Measurements from ENCODE around the gene CSNK1E.

CSNK1E gene

DNA sequence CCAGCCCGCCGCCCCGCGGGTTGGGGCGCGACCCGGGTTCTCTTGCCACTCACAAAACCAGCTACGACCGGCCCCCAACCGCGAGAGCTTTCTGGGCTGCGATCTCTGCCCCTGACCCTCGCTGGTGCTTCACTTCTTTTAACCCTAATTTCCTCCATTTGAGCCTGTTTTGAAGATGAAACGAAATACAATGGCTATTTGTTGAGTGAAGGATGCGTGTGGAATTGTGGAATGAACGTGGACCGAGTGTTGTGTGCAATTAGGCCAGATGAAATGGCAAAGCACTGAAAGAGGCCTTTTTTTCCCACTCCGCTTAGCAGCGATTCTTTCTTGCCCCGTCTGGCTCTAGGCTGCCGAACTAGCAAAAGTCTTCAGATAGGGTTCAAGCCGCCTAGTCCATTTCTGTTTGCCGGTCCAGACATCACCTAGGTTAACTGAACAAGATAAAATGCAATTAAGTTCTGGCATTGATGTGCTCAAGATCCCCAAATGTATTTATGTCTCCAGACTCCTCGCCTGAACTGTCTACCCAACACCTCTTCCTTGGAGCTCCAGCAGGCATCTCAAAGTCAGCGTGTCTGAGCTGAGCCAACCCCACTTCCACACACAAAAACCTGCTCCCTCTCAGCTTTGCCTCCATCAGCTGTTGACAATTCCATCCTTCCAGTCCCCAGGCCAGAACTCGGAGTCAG lies 44.0 kb downstream of the CSNK1E start:
- DNase-seq (ENCODE audit: low read depth in 2 of 2): no peak

DNA sequence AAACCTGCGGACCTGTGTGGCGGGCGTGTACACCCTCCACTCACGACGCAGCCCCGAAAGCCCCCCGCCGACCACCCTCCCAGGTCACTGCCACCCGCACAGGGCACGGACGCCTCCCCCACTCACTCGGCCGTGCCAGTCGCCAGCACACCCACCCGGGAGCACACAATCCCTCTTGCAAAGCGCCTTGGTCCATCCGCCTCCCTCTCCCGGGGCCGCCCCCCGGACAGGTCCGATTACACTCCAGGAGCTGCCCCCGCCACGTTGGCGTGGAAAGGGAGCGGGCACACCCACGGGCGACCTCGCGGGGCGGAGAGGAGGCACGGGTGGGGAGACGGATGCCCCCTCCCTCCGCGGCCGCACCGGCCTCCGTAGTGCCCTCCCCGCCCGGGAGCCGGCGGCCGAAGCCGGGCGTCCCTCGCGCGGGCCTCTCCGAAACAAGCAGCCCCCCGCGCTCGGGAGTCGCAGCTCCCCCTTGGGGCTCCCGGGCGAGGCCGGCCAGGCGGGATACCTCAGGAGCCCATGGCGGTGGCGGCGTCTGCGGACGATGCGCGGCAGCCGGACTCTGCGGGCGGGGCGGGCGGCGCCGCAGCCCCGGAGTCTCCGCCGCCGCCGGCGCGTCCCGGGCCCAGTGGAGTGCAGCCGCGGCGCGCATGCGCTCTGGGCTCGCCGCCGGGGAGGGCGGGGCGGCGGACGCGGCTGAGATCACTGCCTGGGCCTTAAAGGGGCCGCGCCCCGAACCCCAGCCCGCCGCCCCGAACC lies 44.7 kb downstream of the CSNK1E start, which contains the start of gene TMEM184B:
Gene TMEM184B, minus strand, starts transcription at position 638 of the 762 bp plus-strand sequence. CDS start 25,049 bp downstream, outside the sequence.
- DNase-seq (ENCODE audit: low read depth in 2 of 2): peak; percentile 65 to 78

DNA sequence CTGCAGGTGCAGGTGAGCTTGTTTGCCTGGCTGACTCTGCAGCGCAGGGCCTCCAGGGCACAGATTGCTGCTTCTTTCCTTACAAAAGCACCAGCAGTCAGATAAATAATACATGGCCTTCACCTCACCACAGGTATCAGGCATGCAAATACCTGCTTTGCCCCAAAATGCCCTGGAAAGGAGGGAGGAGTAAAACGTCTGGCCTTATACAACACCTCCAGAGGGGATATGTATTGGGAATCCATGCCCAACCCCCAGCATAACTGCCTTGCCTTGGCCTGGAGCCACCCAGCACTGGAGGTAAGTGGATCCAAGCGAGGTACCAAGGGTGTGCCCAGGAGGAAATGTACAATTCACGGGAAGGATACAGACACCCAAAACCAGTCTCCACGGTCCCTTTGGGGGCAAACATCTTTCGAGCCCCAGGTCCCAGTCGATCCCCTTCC lies 45.3 kb downstream of the CSNK1E start:
- no peak for DNase-seq (ENCODE audit: low read depth in 2 of 2)

DNA sequence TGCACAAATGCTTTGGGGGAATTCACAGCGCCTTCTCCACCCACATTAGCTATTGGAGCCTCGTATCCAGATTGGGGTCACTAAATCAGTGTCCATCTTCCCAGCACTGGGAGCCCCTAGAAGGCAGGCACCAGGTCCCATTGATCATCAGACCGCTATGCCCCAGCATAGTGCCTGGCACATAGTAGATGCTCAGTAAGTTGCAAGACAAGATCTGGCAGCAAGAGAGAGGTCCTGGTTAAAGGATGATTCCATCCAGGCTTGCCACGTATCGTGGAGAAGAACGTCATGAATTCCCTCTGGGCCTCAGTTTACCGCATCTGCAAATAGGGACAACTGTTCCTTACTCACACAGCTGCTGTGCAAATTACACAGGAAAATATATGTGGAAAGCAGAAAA lies 46.1 kb downstream of the CSNK1E start:
- DNase-seq (ENCODE audit: low read depth in 2 of 2): no peak

DNA sequence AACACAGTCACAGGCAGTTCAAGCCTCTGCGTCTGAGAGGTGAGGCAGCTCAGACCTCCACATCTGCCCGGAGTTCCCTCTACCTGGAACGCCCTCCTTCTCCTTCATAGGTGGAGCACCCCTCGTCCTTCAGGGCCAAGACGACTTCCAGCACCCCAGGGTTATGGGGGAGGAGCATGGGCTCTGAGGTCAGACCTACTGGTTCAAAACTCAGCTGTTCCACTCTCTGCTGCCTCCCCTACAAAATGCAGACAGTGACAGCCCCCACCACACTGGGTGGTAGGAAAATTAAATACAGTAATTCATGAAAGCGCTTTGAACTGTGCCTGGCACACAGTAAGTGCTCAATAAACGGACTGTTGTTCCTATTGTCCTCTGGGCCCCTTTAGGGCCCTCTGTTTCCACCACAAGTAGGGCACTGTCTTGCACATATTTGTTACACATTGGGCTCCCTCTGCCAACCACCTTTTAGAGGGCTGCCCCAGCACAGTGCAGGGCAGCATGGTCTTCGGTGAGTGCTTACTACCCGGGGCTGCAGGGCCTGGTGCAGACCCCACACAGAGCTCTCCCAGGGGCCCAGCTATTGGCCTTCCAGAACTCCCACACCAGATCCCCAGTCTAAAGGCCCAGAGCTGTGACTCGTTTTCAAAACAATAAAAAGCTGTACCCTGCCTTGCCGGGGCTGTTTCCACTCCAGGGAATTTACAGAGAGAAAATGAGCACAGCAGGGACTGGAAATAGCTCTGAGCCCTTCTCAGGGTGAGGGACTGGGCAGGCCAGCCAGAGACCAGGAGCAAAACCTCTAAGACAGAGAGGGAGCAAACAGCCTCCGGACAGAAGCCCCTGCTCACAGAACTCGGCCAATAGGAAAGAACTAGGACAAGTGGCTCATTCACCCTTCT lies 46.9 kb downstream of the CSNK1E start:
- DNase-seq (ENCODE audit: low read depth in 2 of 2): no peak

DNA sequence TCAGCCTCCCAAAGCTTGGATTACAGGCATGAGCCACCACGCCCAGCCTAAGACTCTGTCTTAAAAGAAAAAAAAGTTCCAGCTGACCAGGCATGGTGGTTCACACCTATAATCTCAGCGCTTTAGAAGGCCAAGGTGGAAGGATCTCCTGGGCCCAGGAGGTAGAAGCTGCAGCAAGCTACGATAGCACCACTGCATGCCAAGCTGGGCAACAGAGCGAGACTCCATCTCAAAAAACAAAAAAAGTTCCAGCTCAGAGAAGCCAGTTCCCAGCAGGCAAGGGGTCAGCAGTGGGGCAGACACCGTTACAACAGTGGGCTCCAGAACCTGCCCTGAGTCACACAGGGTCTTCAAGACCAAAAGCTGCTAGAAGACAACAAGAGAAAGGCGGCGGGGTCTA lies 47.8 kb downstream of the CSNK1E start:
- DNase-seq (ENCODE audit: low read depth in 2 of 2): no peak

DNA sequence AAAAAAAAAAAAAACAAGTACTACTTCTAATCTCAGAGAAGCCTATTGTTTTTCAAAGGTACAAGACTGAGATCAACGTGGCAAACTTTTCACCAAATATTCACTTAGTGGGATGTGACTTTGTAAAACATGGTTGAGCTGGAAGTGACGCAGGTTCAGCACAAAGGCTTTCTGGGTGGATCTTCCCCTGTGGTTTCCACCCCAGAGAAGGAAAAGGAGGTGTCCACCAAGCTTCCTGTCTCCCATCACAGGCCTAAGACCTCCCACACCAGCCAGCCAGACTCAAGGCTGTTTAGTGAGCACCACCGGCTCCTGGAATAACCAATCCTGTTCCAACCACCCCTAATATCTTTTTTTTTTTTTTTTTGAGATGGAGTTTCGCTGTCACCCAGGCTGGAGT lies 50.1 kb downstream of the CSNK1E start:
- DNase-seq (ENCODE audit: low read depth in 2 of 2): no peak

DNA sequence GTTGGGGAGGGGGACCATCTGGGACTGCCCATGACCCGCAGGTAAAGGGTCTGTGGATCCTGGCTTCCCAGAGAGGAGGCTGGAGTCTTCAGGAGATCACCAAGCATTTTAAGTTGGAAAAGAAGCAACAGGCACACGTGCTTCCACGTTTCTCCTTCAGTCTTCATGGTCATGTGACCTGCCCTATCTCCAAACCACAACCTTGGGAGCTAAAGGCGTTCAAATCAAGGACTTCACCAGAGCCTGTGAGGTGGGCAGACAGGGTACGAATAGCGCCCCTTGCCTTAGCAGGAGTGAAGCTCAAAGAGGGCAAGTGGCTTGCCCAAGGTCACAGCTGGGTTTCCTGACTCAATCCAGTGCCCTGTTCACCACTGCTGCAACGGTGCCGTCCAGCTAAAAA lies 51.1 kb downstream of the CSNK1E start:
- no peak for DNase-seq (ENCODE audit: low read depth in 2 of 2)

DNA sequence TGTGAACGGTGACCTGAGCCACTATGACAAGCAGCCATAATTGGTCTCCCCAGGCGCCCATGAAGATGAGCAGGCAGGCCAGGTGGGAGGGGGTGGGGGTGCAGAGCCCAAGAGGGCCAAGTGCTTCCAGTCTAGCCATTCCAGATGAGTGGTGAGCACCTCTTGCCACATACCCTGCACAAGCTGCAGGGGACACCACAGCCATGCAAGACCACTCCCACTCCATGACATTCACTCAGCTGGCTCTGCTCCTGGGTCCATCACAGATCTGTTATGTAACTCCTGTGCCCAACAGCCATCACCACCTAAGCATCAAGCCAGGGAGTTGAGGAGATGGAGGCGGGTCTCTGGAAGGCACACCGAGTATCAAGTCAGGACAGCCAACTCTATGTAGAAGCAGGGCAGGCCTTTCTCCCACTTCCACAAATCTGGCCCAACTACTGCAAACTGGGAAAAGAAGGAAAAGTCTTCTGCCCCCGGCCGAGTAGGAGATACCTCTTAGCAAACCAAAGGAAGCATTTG lies 52.9 kb downstream of the CSNK1E start:
- no peak for DNase-seq (ENCODE audit: low read depth in 2 of 2)

DNA sequence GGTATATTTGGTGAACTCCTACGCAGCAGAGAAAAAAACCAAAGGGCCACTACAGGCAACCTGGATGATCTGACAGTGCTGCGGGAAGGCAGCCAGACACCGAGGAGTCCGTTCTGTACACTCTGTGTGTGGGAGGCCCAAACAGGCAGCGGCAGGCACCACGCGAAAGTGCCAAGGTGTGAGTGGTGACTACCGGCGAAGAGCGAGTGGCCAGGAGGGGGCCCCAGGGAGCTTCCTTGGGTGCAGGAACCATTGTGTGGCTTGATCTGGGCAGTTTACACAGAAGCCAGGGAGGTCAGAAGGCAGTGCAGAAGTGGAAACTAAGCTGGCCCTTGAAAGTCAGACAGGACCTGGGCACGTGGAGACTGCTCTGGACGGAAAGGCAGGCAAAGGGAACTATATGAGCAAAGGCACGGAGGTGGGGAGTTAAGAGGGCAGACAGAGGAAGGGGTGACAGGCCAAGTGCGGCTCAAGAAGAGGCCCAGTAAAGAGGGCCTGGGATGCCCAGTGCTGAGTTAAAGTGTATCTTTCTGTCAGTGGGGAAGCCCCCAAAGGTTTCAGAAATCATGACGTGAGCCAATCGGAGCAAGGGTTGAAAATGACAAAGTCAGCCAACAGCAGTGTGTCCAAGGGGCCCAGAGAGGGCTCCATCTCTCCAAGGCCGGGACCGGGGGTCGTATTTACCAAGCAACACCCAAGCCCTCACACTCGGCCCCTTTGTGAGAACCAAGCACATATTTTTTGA lies 55.0 kb downstream of the CSNK1E start:
- DNase-seq (ENCODE audit: low read depth in 2 of 2): peak in 1 of 2 donors; percentile 28

DNA sequence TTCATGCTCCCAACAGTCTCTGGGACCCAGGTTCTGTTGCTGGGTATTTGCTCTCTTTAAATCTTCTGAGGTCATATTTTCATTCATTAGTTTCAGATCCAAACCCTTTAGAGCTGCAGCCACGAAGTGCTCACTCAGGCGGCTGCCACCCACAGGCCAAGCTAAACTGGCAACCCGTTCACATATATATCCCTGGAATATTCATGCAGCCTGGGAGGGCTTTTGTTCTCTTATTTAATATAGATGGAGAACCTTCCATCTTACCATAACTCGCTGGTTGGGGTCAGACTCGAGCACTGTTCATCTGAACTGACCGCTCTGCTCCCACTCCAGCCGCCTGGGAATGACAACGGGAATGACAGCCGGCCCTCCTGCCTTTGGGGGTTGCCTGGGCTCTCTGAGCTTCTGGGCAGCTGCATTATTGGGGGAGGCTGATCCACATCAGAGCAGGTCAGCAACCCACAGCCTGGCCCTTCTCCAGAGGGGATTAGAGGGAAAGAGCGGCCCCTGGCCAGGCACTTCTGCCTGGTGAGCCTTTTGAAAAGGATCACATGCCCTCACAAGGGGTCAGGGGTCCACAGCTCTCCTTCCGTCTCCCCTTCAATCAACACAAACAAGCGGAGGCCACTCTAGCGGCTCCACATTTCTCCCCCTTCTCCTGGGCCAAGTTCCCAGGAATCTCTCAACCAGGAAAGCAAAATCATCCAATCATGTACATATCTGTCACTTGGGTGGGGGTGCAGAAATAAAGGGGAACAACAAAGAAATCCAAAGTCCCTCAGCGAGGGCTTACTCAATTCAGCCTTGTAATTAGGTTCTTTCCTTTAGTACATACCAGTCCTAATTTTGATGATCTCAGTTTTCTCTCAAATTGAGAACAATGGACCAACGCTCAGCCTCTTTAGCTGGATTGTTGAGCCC lies 56.2 kb downstream of the CSNK1E start:
- no peak for DNase-seq (ENCODE audit: low read depth in 2 of 2)

DNA sequence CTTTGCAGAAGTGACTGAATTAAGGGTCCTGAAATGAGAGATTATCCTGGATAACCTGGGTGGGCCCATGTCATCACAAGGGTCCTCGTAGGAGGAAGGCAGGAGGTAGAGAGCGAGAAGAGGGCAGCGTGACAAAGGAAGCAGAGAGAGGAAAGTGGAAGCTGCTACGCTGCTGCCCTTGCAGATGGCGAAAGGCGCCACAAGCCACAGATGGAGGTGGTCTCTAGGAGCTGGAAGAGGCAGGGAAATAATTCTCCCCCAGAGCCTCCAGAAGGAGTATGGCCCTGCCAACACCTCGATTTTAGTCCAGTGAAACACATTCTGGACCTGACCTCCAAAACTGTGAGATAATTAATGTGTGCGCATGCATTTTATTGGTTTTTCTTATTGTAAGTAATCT lies 57.9 kb downstream of the CSNK1E start:
- no peak for DNase-seq (ENCODE audit: low read depth in 2 of 2)

DNA sequence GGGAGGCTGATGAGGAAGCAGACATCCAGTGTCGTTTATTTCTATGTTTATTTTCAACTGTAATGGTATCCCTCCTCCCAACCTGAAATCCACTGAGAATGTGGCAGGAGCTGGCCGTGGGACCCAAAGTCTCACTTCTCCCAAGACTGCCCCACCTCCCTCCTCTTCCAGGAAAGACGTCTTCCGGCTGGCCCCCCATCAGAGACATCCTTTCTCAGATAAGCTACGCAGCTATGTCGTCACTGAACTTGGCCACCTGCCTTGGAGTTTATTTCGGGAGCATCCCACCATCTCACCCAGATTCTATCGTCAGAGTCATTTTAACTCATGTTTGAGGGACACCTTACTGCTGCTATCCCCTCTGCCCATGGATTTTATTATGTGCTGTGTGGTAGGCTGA lies 58.3 kb downstream of the CSNK1E start:
- no peak for DNase-seq (ENCODE audit: low read depth in 2 of 2)

DNA sequence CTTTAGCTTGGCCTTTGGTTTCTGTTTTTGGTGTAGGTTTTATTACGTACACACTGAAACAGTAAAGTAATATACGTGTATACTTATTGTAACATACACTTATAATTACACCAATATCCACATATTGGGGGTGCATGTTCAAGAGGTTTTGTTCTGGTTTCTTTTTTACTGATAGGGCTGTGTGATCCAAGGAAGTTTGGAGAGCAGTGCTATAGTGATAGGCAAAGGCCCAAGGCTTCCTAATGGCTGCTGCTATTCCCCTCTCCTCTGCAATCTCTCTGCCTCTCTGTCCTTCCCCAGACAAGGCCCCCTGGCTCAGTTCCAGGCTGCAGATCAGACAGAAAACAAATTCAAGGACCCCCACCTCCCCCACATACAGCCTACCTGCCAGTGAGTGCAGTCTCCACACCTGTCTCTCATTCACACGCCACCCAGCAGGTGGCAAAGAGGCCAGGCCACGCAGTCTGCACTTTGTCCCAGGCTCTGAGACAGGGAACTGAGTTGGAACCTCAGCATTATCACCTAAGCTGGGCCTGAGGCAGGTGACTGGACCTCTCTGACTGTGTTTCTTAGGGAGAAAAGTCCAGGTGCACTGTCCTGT lies 59.5 kb downstream of the CSNK1E start:
- DNase-seq (ENCODE audit: low read depth in 2 of 2): no peak

DNA sequence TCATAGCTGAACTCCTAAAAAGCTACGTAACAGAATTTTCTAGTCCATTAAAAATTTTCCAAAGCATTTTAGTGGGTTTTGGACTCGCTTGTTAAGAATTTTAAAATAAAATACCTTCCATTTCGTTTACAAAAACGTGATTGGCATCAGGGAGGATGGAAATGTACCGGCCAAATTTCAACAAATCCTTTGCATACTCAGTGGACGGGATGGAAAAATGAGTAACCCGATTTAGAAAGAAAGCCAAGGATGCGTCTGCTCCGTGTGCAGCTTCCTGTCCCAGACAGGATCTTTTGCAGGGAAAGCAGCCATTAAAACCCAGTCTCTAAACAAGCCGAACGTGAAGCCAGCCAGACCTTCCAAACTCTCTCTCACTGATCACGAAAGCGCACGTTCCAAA lies 60.1 kb downstream of the CSNK1E start:
- DNase-seq (ENCODE audit: low read depth in 2 of 2): no peak

DNA sequence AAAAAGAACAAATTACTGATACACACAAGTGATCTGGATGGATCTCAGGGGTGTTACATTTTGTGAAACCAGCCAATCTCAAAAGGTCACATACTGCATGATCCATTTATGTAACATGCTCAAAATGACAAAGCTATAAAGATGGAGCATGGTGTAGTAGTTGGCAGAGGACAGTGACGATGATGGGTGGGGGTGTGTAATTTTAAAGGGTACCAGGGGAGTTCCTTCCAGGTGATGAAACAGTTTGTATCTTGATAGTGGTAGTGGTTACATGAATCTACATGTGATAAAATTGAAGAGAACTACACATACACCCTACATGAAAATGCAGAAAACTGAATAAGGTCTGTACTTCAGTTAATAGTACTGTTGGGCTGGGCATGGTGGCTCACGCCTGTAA lies 61.5 kb downstream of the CSNK1E start:
- no peak for DNase-seq (ENCODE audit: low read depth in 2 of 2)

DNA sequence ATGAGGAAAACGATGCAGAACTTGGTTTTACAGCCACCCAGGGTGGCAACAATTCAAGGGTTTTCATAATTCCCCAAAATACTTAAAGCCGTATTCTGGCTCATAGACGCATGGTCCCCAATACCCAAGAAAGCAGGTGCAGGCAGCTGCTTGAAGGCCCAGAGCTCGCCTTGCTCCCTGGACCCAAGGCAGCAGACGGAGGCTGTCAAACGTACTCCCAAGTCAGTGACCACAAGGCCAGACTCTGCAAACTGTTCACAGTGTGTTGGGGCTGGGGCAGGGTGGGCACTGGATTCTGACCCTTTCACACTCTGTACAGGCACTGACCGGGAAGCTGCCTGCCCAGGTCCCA lies 65.9 kb downstream of the CSNK1E start:
- no peak for DNase-seq (ENCODE audit: low read depth in 2 of 2)

DNA sequence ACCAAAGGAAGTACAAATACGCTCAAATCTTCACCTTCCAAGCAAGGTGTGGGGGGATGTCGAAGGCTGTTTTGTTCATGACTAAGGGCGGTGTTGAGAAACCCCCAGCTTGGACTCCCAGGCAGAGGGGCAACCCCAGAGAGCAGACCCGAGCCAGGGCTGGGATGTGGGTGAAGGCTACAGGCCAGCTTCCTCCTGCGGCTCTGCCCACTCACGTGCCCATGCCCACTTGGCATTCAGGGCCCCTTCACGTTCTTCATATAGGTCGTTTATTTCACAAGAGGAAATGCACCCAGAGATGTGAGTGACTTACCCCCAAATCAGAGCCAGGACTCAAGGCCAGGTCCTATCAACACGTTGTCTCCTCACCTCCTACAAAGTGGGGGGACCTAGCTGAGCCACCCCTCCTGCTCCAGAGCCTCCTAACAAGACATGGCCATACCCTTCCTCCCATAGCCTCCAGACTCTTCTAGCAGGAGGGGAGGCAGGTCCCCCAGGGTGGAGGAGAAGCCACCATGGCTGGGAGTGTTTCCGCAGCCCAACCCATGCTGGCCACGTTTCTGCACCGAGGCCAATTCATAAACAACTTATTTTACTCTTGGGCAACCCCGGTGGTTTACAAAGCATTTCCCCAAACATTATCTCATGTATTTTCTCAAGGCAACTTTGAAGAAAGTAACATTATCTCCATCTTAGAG lies 66.4 kb downstream of the CSNK1E start:
- no peak for DNase-seq (ENCODE audit: low read depth in 2 of 2)

All from stimulated activated CD4-positive, alpha-beta T cell treated with anti-CD3 and anti-CD28 coated beads, Interleukin-1b, Interleukin-23, amount 100 ng/mL, for 4 hours (primary cell).